RPMI8226 (cell line): ENCODE measurements around the gene EEA1.

Experiments
- DNase-seq: peaks from one replicate; pipeline ENCODE4 v3.0.0-alpha.2; 2015

EEA1 gene

GRCh38 chr12:92743026-92743425 lies 186.1 kb downstream of the EEA1 start:
- DNase-seq, result no peak

- DNase-seq, result no peak
Observed at GRCh38 chr12:92740411-92740810, 188.7 kb downstream of the EEA1 start.

GRCh38 chr12:92739113-92739512 lies 190.0 kb downstream of the EEA1 start:
- DNase-seq, result no peak

GRCh38 chr12:92737855-92738850 lies 190.9 kb downstream of the EEA1 start:
- DNase-seq, result no peak

- DNase-seq, result no peak
Observed at GRCh38 chr12:92736605-92737004, 192.5 kb downstream of the EEA1 start.

GRCh38 chr12:92735131-92735721 lies 193.9 kb downstream of the EEA1 start:
- no peak for DNase-seq

GRCh38 chr12:92733661-92734060 lies 195.4 kb downstream of the EEA1 start:
- no peak for DNase-seq

- no peak for DNase-seq
Observed at GRCh38 chr12:92733181-92733580, 195.9 kb downstream of the EEA1 start.

- DNase-seq, result no peak
Observed at GRCh38 chr12:92732716-92733115, 196.4 kb downstream of the EEA1 start.

GRCh38 chr12:92732216-92732615 lies 196.9 kb downstream of the EEA1 start:
- no peak for DNase-seq

GRCh38 chr12:92730758-92731157 lies 198.3 kb downstream of the EEA1 start:
- DNase-seq, result no peak

GRCh38 chr12:92729773-92730305 lies 199.3 kb downstream of the EEA1 start:
- no peak for DNase-seq

- DNase-seq, result no peak
Observed at GRCh38 chr12:92726850-92727249, 202.2 kb downstream of the EEA1 start.

GRCh38 chr12:92722897-92723296 lies 206.2 kb downstream of the EEA1 start:
- no peak for DNase-seq

- DNase-seq, result no peak
Observed at GRCh38 chr12:92721656-92722055, 207.4 kb downstream of the EEA1 start.

GRCh38 chr12:92721130-92721529 lies 208.0 kb downstream of the EEA1 start:
- DNase-seq, result no peak
